GM18909 (cell line): ENCODE measurements around the gene TEK.

Experiments used
- ATAC-seq: cut with Tn5 transposase; IDR thresholded peaks from one replicate; pipeline ENCODE4 v1.9.1; 2021; ENCODE audit warnings: mild to moderate bottlenecking; ENCODE audit not compliant: unreplicated experiment, poor library complexity

TEK gene

GRCh38 chr9:27165670-27166069 is 56.6 kb downstream of the TEK start:
- ATAC-seq, result no peak

- ATAC-seq, result no peak
Measured at GRCh38 chr9:27168496-27168895, 59.5 kb downstream of the TEK start.

- ATAC-seq, result no peak
Measured at GRCh38 chr9:27168951-27169350, 59.9 kb downstream of the TEK start.

DNA sequence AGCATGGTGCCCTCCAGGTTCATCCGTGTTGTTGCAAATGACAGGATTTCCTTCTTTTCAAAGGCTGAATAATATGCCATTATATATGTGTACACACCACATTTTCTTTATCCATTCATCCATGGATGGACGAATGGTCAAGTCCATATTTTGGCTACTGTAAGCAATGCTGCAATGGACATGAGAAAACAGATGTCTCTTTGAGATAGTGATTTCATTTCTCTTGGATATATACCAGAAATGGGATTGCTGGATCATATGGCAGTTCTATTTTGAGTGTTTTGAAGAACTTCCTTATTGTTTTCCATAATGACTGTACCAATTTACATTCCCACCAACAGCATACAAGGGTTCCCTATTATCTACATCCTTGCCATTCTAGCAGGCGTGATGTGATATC is 67.9 kb downstream of the TEK start:
- no peak for ATAC-seq

DNA sequence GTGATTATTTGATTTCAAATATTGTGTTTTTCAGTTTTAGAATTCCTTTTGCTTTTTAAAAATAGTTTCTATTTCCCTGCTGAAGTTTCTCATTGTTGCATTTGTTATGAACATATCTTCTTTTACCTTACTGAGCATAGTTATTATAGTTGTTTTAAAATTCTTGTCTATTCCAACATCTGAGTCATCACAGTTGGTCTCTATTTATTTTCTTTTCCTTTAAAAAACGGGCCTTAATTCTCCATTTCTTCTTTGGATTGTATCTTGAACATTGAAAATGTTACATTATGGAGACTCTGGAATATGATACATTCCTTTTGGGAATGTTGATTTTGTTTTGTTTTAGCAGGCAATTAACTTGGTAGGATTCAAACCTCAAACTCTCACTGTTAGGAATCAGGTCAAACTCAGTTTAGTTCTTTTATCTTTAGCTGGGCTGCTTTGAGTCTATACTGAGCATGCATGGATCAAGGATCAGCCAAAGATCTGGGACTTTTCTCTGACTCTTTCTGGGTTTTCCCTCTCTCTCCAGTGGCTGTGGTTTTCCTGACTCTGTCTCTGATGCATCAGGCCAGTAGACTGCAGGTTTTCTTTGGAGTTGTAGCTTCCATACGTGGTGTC is 70.3 kb downstream of the TEK start:
- no peak for ATAC-seq

- no peak for ATAC-seq
Measured at GRCh38 chr9:27181381-27181780, 72.4 kb downstream of the TEK start.

- no peak for ATAC-seq
Measured at GRCh38 chr9:27182421-27182820, 73.4 kb downstream of the TEK start.

- no peak for ATAC-seq
Measured at GRCh38 chr9:27183131-27183530, 74.1 kb downstream of the TEK start.

- no peak for ATAC-seq
Measured at GRCh38 chr9:27183701-27184100, 74.7 kb downstream of the TEK start.

GRCh38 chr9:27184556-27185351 is 75.7 kb downstream of the TEK start:
- ATAC-seq, result no peak

DNA sequence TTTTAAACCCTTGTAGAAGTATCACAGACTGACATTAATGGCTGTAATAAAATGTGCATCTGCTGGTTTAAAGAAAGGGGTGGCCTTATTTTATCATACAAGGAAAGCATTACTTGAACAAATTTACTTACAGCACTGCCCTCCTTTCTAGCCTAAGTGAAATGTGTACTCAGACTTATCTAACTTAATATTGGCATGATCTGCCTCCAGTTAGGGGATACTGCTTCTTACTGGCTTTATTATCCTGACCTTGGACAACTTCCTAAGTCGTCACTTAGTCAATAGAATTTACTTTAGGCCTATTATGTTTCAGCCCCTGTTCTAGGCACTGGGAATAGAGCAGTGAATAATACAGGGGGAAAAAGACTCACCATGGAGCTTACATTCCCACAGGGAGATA is 79.4 kb downstream of the TEK start:
- no peak for ATAC-seq

- ATAC-seq, result no peak
Measured at GRCh38 chr9:27189426-27189825, 80.4 kb downstream of the TEK start.

GRCh38 chr9:27192291-27192960 is 83.4 kb downstream of the TEK start:
- ATAC-seq, result no peak

- ATAC-seq, result no peak
Measured at GRCh38 chr9:27193886-27194285, 84.9 kb downstream of the TEK start.

DNA sequence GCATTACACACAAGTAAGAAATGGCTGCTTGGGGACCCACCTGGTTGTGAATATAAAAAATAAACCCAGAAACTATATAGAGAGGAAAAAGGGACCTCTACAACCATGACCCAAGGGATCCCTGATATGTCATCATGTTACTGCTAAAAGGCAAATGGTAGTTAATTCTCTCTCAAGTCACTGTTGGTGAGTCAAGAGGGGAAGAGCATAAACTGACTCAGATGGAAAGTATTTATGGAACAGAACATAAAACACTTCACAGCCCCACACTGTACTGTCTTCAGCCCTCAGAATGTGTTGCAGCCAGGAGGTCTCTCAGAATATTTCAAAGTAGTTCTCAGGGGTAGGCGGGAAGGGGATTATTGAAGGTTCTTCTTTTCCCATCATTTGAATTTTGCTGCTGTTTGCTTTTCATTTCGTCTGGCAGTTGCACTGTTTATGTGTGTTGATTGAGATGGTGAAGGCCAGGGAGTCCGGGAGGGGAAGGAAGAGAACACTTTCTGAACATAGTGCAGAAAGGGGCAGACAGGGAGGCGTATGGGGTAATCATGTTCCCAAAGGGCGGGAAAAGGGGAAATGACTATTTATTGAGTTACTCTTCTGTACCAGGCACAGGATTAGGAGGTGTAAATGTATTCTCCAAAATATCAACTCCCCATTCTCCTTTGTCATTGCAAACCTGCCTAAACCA is 85.5 kb downstream of the TEK start:
- no peak for ATAC-seq

- no peak for ATAC-seq
Measured at GRCh38 chr9:27195191-27195590, 86.2 kb downstream of the TEK start.

DNA sequence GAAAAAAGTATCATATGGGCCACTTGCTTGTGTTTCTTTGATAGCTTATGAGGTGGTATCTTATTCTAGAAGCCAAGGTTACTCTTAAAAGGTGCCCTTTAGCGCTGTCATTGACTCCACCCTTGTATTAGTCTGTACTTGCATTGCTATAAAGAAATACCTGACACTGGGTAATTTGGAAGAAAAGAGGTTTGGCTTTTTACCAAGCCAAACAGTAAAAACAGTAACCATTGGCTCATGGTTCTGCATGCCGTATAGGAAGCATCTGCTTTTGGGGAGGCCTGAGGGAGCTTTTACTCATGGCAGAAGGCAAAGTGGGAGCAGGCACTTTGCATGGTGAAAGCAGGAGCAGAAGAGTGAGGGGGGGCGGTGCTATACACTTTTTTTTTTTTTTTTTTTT is 87.4 kb downstream of the TEK start:
- no peak for ATAC-seq

DNA sequence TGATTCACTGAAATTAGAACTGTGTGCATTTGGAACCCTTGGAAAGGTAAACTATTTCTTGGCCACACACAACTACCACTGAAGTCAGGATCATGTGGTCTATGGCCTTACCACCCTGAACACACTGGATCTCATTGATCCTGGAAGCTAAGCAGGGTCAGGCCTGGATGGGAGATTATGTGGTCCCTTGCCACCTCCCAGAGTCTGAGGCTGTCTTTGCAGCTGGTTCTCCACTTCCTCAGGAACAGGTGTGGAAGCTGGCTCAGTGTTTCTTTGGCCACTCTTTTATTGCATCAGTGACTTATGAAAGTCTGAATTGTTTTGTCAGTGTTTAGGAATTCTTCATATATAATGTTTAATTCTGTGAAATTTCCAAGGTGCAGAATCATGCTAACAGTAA is 89.2 kb downstream of the TEK start:
- ATAC-seq, result no peak

- no peak for ATAC-seq
Measured at GRCh38 chr9:27202056-27202455, 93.0 kb downstream of the TEK start.

GRCh38 chr9:27203783-27204182 is 94.8 kb downstream of the TEK start:
- no peak for ATAC-seq

DNA sequence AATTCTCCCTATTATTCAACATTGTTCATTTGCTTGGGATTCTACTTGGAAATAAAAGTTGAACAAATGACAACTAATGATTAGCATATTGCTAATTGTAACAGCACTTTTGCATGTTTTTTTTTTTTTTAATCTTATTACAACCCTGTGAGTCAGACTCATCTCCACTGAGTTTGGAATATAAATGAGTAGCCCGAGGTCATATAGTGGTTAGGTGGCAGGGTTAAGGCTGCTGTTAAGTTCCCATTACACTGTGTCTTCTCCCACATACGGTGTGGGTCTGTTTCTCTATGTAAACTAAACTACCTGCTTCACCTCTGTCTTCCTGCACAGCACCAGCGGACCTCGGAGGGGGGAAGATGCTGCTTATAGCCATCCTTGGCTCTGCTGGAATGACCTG is 95.6 kb downstream of the TEK start:
- ATAC-seq, result no peak
